Uterus (tissue), 4 donors: ENCODE measurements around the gene HSPG2. TPM values are rescaled to one million over a fixed set of nuclear protein-coding genes. Genes with fewer than 3 reads are reported as not detected.

Source experiments
- DNase-seq, 2 donors: peaks; one replicate each; pipeline ENCODE4 v3.0.0-alpha.2; 2019 to 2020
- H3K27ac ChIP-seq, 2 donors: fragments of 200-600 bp; sonication (generic); 1 replicate in 1 of 2; 2 replicates in 1 of 2; pipeline ENCODE4 v1.5.1; 2016 to 2018
- H3K27me3 ChIP-seq, 2 donors: fragments of 200-600 bp; sonication (generic); one replicate each; pipeline ENCODE4 v1.5.1; 2018 to 2019; ENCODE audit warnings: control low read depth in 1 of 2
- H3K36me3 ChIP-seq, 2 donors: fragments of 200-600 bp; sonication (generic); one replicate each; pipeline ENCODE4 v1.5.1; 2019; ENCODE audit warnings: control low read depth in 1 of 2
- H3K4me1 ChIP-seq, 2 donors: fragments of 200-600 bp; sonication (generic); one replicate each; pipeline ENCODE4 v1.5.1; 2018 to 2019; ENCODE audit warnings: control low read depth in 1 of 2
- H3K4me3 ChIP-seq, 2 donors: fragments of 200-600 bp; sonication (generic); 1 replicate in 1 of 2; 2 replicates in 1 of 2; pipeline ENCODE4 v1.5.1; 2018 to 2019; ENCODE audit warnings: mild to moderate bottlenecking in 1 of 2
- H3K9me3 ChIP-seq, 2 donors: fragments of 200-600 bp; sonication (generic); one replicate each; pipeline ENCODE4 v1.5.1; 2019; ENCODE audit warnings: control low read depth in 1 of 2
- POLR2A ChIP-seq, 2 donors: fragments of 450-650 bp; IDR thresholded peaks; one replicate each; pipeline ENCODE4 v1.6.1; 2016; ENCODE audit warnings: antibody characterized with exemption in 2 of 2, mild to moderate bottlenecking in 1 of 2, moderate library complexity in 1 of 2
- intact Hi-C: fragments of 100-400 bp; cut with DNase I; formaldehyde crosslinking; loops from one replicate; pipeline ENCODE4 v1.15.1; 2023; ENCODE audit warnings: low total_unique reads
- total RNA-seq, 4 donors: library from RNA; depleted of rRNA in 3 of 4; stranded (reverse); fragments of >200 nt in 3 of 4; gene quantifications; one replicate each; pipeline versions ENCODE4 v1.1.0 to v1.2.4, GENCODE V29; 2014 to 2023
- TF ChIP-seq, protein P1 (sequence below), 4 experiments: fragments of 200-600 bp in 2 of 4; fragments of 450-650 bp in 2 of 4; sonication (generic) in 2 of 4; IDR thresholded peaks; one replicate each; pipeline ENCODE4 v1.5.1; 2016 to 2019; ENCODE audit warnings: antibody characterized with exemption in 4 of 4, mild to moderate bottlenecking in 2 of 4, moderate library complexity in 1 of 4
- donor health status: DM: yes; HTN: yes; CAD: no.

The HSPG2 gene
- total RNA-seq, 4 donors from 2014 or later, result 96.8 to 677 (median 290) TPM

- DNase-seq, result no peak
- no peak overlapping the region for H3K27ac ChIP-seq
Measured at GRCh38 chr1:21961337-21961736, 24.2 kb upstream of the HSPG2 start.

DNA sequence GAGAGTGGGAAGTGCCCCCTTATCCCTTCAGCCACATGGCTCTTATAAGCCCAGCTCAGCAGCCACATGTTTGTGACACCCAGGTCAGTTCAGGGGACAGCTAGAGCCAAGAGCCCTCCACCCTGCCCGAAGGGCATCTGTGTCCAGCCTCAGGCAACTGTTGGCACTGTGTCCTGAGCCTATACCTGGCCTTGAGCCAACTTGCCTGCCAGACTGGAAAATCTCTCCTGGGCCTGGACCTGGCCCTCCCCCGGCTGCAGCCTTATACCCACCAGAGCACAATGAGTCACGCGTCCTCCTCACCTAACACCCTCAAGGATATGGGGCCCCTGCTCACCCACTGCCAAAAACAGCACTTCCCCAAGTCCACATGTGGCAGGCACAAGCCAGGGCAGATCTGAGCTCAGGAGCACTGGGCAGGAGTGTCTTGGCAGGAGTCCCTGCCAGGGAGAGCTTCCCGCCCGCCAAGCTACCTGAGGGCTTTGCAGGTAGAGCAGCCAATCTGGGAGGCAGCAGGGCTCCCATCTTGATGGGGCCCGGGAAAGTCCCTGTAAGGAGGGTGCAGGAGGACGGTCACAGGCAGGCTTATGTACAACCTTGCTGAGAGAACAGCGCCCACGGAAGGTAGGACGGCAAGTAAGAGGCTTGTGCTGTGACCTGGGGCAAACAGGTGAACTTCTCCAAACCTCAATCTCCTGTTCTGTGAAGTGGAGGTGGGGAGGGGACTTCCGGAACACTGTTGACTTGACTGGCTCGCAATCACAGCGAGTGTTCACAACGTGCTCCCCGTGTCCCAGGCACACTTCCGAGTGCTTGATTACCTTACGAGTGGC lies 19.8 kb upstream of the HSPG2 start:
- intact Hi-C loops, result no loop called here
- Histone ChIP-seq H3K36me3 (no peaks in the 10 kb centered on the region), H3K27me3 (no peaks in the 10 kb centered on the region), H3K4me3 (no peak overlapping the region), H3K4me1 (no peaks in the 10 kb centered on the region), H3K27ac (peak overlapping the region; percentile 78 to 81), H3K9me3 (no peaks in the 10 kb centered on the region)
- TF ChIP-seq POLR2A (IDR thresholded peaks at IDR 0.05), result no peak
- TF ChIP-seq, protein P1, sequence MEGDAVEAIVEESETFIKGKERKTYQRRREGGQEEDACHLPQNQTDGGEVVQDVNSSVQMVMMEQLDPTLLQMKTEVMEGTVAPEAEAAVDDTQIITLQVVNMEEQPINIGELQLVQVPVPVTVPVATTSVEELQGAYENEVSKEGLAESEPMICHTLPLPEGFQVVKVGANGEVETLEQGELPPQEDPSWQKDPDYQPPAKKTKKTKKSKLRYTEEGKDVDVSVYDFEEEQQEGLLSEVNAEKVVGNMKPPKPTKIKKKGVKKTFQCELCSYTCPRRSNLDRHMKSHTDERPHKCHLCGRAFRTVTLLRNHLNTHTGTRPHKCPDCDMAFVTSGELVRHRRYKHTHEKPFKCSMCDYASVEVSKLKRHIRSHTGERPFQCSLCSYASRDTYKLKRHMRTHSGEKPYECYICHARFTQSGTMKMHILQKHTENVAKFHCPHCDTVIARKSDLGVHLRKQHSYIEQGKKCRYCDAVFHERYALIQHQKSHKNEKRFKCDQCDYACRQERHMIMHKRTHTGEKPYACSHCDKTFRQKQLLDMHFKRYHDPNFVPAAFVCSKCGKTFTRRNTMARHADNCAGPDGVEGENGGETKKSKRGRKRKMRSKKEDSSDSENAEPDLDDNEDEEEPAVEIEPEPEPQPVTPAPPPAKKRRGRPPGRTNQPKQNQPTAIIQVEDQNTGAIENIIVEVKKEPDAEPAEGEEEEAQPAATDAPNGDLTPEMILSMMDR (IDR thresholded peaks at IDR 0.05), result no peak
- DNase-seq, result peak in 1 of 2 donors; percentile 45

More at GRCh38 chr1:21961337-21961736, 24.2 kb upstream of the HSPG2 start:
- intact Hi-C loops, result loop anchor here (10.0 kb wide), 1 partner anchor 97 kb away; no protein-coding TSS in a partner anchor
- Histone ChIP-seq H3K4me1 (peaks cover 0 to 4% of the 10 kb centered on the region in 2 donors), H3K9me3 (no peaks in the 10 kb centered on the region), H3K27me3 (no peaks in the 10 kb centered on the region), H3K4me3 (no peak overlapping the region), H3K36me3 (no peaks in the 10 kb centered on the region)
- TF ChIP-seq, protein P1 (IDR thresholded peaks at IDR 0.05), result no peak
- no peak for TF ChIP-seq POLR2A (IDR thresholded peaks at IDR 0.05)

- Histone ChIP-seq H3K4me3 (no peak overlapping the region), H3K36me3 (no peaks in the 10 kb centered on the region), H3K27me3 (no peaks in the 10 kb centered on the region), H3K4me1 (no peaks in the 10 kb centered on the region), H3K27ac (peak overlapping the region; percentile 78 to 81), H3K9me3 (no peaks in the 10 kb centered on the region)
- no peak for TF ChIP-seq POLR2A (IDR thresholded peaks at IDR 0.05)
- TF ChIP-seq, protein P1 (IDR thresholded peaks at IDR 0.05), result no peak
- DNase-seq, result peak in 1 of 2 donors; percentile 64
- intact Hi-C loops, result no loop called here
Measured at GRCh38 chr1:21955501-21956281, 18.6 kb upstream of the HSPG2 start.

DNA sequence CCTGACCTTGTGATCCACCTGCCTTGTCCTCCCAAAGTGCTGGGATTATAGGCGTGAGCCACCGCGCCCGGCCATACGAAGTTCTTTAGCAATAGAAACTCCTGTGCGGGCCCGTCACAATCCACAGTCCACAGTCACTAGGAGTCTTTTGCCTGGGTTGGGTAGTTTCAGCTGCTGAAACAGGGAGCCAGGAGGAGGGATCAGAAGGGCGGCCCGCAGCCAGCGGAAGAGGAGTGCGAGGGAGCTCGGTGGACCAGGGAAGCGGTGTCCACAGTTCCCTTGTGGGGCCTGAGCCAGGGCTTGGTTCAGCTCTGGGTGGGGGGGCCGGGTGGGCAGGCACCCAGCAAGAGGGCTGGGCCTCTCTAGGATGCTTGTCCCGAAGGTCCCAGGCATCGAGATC lies 17.9 kb upstream of the HSPG2 start:
- no peaks in the 10 kb centered on the region for H3K4me1 ChIP-seq
- TF ChIP-seq, protein P1 (IDR thresholded peaks at IDR 0.05), result no peak
- TF ChIP-seq POLR2A (IDR thresholded peaks at IDR 0.05), result no peak
- intact Hi-C loops, result no loop called here
- no peaks in the 10 kb centered on the region for H3K36me3 ChIP-seq
- no peaks in the 10 kb centered on the region for H3K9me3 ChIP-seq
- DNase-seq, result peak in 1 of 2 donors; percentile 80
- no peaks in the 10 kb centered on the region for H3K27me3 ChIP-seq
- no peak overlapping the region for H3K4me3 ChIP-seq
- H3K27ac ChIP-seq, result peak overlapping the region; percentile 78 to 81
